GM21423 (cell line): Measurements from ENCODE around the gene KCNJ6.
"Not testable (repeated sequence)": the region's sequence is repeated elsewhere in the genome, so short reads cannot be mapped to it uniquely, and the experiment has no call there.

Experiments used
- ATAC-seq: cut with Tn5 transposase; IDR thresholded peaks from one replicate; pipeline ENCODE4 v1.9.1; 2021; ENCODE audit warnings: mild to moderate bottlenecking, moderate library complexity; ENCODE audit not compliant: unreplicated experiment

The KCNJ6 gene

DNA sequence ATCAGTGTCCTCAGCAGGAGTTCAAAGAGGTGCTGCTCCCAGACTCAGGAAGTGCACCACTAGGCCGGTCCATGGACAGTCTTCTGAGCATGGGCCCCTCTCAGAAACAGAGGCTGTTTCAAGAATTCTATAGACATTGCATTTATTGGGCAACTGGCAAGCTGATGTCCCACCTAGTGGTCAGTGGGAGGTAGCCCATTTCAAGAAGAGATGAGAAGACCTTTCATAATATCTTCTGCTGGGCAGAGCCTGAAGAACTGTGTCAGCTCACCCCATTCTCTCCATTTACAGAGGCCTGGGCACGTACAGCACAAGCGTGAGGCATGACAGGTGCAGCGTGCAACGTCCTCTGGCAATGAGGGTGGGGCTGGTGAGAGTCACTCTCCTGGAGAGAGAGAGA, 333.7 kb downstream of the KCNJ6 start:
- ATAC-seq = no peak

DNA sequence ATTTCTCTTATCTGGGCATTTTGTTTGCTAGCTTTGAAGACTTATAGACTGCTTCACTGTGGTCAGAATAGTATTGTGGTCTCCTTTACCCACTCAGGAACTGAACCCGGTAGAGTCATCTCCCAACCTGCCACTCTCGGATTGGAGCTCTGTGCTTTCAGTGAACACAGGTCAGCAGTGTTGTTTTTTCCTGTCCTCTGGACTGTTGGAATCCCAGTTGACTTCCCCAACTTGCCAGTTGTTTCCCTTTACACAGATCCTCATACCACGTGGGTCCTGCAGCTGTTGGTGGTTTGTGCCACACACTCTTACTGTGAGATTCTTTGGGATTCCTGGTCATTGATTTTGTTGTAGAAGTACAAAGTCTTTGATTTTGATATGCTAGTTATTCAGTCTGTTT, 335.6 kb downstream of the KCNJ6 start:
- no peak for ATAC-seq

DNA sequence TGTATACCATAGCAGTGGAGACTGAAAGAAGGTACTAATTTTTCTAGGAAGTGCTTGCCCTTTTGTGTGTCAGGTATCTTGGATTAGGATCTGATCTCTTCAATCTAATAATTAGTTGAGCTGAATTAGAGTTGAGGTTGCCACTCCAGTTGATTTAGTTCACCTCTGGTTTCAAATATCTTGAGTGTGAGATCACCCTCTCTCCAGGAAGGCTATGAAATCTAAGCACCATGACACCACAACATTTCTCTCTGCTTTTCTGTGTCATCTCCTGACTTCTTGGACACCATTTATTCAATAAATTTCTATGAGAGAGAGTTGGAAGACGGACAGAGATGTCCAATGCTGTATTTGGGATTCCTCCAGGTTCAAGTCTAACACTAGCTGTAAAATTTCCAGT, 336.9 kb downstream of the KCNJ6 start:
- ATAC-seq = no peak

DNA sequence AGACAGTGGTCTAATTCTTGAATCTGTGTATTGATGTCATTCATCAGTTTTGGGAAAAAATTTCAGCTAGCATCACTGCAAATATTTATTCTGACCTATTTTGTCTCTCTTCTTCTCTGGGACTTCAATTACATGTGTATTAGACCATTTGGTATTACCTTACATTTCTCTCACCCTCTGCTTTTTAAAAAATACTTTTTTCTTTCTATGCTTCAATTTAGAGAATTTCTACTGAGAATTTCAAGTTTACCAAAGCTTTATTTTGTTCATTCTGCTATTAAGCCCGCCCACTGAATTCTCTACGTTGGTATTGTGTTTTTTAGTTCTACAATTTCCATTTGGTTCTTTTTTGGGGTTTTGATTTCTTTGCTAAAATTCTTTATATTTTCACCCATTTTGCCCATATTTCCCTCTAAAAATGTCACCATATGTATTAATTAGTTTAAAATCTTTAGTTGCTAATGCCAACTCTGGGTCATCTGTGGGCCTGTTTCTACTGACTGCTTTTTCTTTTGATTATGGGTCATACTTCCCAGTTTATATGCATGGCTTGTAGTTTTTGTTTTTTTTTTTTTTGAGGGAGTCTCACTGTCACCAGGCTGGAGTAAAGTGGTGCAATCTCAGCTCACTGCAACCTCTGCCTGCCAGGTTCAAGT, 337.7 kb downstream of the KCNJ6 start:
- ATAC-seq = no peak

DNA sequence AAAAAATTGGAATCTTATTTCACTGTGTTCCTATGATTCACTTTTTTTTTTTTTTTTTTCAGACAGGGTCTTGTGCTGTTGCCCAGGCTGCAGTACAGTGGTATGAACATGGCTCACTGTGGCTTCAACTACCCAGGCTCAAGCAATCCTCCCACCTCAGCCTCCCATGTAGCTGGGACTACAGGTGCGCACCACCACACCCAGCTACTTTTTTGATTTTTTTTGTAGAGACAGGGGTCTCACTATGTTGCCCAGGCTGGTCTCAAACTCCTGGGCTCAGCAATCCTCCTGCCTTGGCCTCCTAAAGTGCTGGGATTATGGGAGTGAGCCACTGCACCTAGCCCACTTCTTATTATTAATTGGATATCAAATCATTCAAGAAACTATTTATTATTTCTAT, 339.3 kb downstream of the KCNJ6 start:
- not testable (repeated sequence) for ATAC-seq

DNA sequence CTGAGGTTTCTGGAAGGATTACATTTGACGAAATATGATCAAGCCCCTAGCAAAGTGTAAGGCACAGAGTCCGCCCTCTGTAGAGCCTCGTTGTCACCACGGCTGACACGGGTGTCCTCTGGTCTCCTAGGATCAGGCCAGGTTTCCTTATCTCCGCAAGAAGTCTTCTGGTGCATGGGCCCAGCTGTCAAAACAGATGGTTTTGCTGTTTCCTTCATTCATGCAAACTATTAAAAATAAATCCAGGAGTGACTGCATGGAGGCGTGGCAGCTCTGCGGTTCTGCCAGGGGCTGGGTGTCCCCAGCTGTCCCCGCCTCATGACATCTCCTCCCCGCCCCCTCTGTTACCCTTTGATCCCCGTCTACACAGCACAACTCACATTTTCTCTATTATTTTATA, 340.7 kb downstream of the KCNJ6 start:
- ATAC-seq = no peak

DNA sequence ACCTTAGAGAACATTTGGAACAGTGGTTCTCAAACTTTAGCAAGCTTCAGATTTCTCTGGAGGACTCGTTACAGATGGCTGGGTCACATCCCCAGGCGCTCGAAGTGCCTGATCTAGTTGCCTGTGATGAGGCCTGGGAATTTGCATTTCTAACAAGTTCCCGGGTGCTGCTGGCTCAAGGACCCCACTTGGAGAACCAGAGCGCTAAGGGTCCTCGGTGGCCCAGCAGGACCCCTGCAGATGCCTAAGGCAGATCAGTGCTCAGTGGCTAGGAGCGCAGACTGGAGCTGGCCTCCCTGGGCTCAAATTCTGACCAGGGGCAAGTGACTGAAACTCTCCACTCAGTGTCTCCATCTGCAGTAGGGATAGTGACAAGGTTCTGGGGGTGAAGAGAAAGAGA, 341.5 kb downstream of the KCNJ6 start:
- ATAC-seq = no peak

DNA sequence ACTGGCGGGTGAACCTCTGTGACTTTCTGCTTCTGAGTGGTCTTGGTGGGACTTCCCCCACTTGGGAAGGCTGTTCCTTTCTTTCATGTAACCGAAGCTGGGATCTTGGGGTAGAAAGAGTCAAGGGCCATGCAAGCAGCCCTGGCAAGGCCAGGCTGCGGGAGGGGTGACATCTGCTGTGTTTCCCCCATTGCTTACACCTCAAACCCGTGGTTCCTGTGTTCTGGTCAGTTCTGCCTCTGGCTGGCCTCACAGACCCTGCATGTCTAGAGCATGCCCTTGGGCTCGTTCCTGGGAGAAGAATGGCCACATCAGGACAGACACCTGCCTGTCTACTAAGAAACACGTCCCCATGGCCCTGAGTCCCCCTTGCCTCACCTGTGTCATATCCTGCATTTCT, 341.9 kb downstream of the KCNJ6 start:
- ATAC-seq = no peak

DNA sequence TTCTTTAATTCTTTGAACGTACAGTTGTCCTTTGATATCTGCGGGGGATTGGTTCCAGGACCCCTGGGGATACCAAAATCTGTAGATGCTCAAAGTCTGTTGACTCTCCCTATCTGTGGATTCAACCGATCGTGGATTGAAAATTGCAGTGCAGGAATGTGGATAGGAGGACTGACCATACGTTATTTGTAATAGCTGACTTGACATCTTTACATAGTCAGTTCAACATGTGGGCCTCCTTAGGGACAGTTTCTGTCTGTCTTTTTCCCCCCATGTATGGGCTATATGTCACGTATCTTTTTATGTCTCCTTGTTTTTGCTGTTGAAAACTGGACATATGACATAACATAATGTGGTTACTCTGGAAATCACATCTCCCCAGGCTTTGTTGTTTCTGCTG, 344.8 kb downstream of the KCNJ6 start:
- ATAC-seq = no peak

DNA sequence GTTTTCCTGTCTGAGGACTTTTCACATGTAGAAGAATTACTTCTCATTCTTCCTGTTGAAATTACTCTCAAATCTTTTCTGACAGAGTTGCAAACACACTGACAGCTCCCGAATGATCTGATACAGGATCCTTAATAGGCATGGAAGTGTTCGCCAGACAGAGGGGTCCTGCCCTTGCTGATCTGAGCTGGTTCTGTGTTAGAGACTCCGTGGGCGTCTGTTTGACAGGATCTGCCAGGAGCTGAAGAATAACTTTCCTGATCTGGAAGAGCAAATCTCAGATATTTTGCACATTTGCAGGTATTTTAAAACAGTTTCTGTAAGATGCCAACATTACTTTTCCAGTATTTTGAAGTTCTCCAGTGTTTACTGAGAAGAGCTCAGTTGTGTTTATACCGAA, 347.3 kb downstream of the KCNJ6 start:
- ATAC-seq = no peak

DNA sequence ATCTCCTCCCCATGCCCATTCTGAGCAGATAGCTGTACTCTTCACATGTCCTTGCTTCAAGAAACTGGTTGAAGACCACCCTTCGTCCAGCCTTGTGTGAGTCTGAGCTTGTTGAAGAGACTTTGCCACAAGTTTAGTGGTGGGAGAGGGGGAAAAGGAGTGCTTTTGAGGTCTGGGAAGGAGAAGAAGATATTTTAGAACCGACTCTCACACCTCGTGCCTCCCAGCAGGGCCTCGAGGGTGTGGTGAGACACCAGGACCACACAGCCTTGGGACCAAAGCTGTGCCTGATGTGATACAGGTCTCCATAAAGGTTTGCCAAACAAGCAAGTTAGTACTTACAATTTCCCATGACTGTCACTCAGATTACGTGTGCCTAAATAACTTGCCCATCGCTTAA, 347.8 kb downstream of the KCNJ6 start:
- no peak for ATAC-seq

DNA sequence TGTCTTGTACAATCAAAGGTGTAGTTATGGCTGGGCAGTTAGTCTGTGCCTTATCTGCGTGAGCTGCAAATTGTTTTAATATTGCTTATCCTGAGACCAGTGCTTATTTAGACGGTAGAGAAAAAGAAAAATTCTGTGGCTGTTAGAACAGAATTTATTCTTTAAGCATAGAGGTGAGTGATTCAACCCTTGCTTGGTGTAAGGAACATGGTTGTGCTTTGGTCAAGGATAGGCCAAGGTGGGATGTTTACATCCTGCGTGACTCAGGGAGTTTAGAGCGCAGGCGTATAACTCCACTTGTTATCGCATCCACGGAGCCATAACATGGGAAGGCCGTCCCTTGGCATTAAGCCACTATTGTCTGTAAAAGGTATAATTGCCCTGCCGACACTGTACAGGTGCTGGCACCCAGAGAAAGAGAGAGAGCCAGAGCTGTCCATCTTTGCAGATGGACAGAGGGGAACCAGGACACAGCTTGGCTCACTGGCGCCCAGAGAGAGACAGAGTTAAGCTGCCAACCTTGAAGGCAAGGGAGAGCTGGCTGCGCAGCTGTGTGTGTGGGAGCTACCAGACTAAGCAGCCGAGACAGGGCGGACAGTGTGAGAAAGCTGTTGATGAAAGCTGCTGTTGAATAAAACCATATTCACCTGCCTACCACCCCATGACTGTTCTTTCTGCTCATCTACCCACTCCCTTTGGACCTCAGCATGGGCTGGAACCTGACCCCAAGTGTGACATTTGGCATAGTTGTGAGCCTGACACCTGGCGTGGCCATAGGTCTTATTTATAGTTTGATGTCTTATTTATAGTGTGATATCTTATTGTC, 349.3 kb downstream of the KCNJ6 start:
- no peak for ATAC-seq

DNA sequence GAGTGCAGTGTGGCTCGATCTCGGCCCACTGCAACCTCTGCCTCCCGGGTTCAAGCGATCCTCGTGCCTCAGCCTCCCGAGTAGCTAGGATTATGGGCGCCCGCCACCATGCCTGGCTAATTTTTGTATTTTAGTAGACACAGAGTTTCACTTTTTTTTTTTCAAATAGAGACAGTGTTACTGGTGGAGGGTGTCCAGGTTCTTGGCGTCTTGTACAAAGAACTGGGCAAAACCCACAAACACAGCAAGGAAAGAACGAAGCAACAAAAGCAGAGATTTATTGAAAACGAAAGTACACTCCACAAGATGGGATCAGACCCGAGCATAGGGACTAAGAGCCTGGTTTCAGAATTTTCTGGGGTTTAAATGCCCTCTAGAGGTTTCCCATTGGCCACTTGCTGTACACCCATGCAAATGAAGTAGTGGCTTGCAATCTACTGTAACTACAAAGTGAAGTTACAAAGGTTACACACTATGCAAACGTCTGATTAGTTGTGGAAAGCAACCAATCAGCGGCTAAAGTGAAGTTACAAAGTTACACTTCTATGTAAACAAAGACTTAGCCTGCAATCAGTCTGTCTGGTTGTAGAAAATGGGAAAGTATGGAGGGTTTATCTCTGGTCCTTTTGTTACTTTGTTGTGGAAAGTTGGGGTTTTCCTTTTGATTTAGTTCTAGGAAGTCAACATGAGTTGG, 350.6 kb downstream of the KCNJ6 start:
- ATAC-seq = no peak

DNA sequence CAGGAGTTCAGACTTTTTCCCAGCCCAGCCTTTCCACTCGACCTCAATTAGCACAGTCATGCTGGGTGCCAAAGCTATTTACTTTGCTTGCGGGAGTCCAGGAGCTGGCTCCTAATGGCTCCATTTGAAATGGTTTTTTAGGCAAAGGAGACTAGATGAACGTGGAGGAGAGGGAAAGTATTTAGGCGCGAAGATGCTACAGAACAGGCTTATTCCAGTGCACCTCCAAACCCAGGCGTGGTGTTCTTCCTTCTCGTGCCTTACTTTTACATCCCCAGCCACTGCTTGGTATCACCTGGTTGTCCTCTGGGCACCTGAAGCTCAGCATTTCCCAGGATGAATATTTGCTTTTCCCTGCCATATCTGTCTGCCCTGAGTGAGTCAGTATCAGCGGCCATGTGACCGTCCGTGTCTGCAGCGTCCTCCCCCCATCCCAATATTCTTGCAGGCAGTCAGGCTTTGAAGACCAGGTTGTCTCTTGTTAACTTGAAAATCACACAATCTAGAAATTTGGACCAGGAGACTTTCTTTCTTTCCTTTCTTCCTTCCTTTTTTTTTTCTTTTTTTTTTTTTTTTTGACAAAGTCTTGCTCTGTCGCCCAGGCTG, 351.2 kb downstream of the KCNJ6 start:
- ATAC-seq = no peak

DNA sequence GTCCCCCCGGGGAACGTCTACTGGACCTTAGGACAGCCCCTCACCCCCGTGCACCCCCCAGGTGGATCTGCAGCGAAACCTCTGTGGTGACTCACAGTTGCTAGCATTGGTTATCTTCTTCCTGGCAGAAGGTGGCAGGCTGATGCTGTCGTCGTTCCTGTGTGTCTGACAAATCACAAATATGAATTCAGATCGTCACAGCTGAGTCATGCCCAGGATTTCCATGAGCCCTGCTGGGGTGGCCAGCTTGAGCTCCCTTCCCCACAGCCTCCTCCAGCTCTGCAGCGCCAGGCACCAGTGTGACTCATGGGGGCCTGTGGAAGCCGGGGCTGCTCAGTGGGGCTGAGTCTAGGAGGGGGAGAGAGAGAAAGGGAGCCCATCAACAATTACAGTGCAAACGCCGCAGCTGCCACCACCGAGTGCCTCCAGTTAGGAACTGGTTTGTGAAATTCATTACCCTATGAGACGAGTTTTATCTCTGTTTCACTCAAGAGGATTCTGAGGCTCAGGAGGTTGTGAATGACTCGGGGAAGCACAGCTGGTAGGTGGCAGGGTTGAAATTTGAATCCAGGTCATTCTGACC, 351.8 kb downstream of the KCNJ6 start:
- peak; percentile 43 for ATAC-seq

DNA sequence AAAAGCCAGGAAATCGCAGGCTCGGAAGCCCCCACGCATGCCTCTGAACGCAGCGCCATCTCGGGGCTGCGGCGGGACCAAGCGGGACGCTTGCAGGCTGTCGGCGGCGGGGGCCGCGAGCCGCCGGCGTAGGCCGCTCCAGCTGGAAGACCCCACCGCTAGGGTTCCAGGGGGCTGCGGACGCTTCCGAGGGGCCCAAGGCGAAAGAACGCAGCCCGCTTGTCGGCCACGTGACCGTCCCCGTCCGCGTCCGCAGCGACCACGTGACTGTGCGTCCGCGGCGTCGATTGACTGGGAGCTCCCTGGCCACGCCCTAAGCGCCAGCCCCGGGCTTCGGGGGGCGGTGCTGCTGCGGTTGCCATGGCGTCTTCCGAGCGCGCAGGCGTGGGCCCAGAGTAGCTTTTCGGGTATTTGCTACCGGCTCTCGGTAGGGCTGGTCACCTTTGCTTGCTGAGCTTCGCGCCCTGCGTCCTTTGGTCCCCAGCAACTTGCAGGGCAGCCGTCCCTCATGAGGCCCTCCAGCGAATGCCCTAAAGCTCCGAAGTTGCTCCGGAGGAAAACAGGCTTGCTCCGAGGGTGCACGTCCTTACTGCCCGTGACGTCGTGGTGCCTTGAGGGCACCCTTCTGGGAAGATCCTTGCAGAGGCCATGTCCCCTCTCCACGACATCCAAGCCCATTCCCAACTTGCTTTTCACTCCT, 352.5 kb downstream of the KCNJ6 start:
- peak; percentile 87 for ATAC-seq

DNA sequence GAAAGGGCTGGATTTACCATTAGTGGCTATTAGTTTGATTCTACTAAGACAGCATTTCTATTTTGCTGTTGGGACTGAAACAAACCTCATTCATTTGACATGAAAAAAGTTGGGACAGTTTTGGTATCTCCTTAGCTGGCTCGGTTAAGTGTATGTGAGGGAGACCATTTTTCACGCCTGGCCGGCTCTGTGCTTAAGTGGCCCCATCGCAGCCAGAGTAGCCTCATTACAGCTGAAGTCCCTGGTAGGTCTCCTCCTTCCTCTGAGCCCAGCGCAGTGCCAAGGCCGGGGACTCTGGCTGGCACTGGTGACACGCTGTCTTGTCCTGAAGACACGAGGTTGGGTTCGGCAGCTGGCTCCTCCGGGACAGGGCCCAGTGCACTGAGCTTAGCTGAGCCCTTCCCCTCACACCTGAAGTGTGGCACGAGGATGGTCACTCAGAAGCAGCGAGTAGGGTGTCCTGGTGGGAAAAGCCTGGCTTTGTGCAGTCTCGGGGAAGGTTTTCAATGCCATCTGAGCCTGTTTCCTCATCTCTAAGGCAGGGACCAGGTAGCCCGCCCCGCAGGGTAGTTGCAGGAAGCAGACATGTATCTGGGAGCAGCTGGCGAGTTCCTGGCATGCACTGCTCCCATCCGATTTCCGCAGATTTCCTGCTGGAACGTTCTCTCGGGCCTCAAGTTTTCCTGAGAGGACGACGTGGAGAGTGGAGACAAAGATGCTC, 353.2 kb downstream of the KCNJ6 start:
- peak; percentile 12 for ATAC-seq

DNA sequence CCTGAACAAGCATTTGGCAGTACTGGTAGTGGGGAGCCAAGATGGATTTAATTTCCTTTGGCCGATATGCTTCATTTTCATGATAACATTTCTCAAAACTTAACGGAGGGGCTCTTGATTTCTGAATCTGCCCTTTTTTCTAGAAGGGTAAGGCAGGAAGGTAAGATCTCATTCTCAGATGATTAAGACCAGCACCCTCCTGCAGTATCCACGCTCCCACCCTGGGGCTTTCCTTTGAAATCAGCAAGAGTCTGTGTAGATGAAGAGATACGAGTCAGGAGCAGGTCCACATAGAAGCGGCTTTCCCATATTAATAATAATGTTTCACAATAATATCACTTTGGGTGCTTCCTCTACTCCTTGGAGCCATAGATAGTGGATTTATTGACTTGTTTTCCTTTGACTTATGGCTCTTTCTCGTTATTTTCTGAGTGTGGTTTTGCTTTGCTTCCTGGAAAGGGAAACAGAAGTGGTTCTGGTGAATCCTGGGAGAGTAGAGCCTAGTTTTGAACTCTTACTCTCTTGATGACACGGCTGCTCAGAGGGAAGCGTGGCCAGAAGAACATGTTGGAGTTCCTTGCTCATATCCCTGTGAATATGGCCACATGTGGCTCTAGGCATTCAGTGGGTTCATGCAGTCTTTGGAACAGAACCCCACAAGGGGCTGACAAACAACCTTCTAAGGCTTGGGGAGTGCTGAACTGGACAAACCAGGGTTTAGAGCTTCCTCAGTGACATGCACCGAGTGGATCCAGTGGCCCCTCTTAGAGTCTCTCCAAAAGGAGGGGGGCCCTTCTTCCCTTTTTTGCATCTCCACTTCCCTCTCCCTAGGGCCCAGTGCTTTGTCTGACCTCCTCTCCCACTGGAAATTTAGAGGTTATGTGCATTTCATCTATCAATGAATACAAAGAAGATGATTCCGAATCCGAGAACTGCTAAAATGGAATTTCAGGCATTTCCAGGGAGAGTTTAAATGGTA, 354.0 kb downstream of the KCNJ6 start:
- ATAC-seq = no peak

DNA sequence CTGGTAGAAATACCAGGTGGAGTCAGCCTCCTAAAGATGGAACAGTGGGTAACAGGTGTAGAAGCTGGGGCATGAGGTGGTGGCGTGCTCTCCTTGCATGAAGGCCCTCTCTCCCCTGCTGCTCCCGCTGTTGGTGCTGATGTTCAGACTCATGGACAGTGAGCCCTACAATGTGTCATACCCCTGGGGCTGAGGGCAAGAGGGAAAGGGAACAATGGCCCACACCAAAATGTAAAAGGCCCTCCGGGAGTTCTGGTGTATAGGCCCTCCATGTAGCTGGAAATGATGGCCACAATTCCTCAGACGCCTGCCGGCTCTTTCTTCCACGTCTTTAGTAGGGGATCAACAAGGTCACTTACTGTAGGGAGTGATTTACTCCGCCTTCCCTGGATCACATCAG, 354.8 kb downstream of the KCNJ6 start:
- ATAC-seq = no peak
